OCI-LY1 (cell line): Measurements from ENCODE around the gene RNH1.

Source experiments
- CTCF ChIP-seq: fragments of 200-600 bp; sonication (generic), shearing (Covaris generic); IDR thresholded peaks from 2 replicates; pipeline ENCODE4 v1.5.1; 2017; ENCODE audit warnings: mild to moderate bottlenecking, antibody characterized with exemption, low read length, moderate library complexity, mixed read lengths
- EZH2 ChIP-seq: fragments of 200-600 bp; sonication (generic), shearing (Covaris generic); IDR thresholded peaks from 2 replicates; pipeline ENCODE4 v1.8.0; 2017; ENCODE audit warnings: borderline replicate concordance, mixed run types, mild to moderate bottlenecking, antibody characterized with exemption, low read length, moderate library complexity, mixed read lengths

- TF ChIP-seq CTCF = no peak
- no peak for TF ChIP-seq EZH2
These were observed 49.0 kb upstream of the RNH1 start for GRCh38 chr11:555780-556661.
